HG03064 (cell line): Measurements from ENCODE around the gene INTS6.

ENCODE experiments used
- ATAC-seq: cut with Tn5 transposase; IDR thresholded peaks from one replicate; pipeline ENCODE4 v1.9.1; 2021; ENCODE audit warnings: low read depth; ENCODE audit not compliant: unreplicated experiment

Gene INTS6

GRCh38 chr13:51455532-51455931 lies 2.7 kb upstream of the INTS6 start:
- ATAC-seq: no peak

GRCh38 chr13:51453959-51454703 lies 1.3 kb upstream of the INTS6 start:
- no peak for ATAC-seq

- peak; percentile 35 for ATAC-seq
Measured at GRCh38 chr13:51453207-51453958, 547 bp upstream of the INTS6 start.

GRCh38 chr13:51451467-51452360 lies 1.1 kb downstream of the INTS6 start:
- ATAC-seq: peak; percentile 24

- ATAC-seq: no peak
Measured at GRCh38 chr13:51451134-51451466, 1.7 kb downstream of the INTS6 start.

GRCh38 chr13:51449018-51449417 lies 3.8 kb downstream of the INTS6 start:
- ATAC-seq: no peak

- no peak for ATAC-seq
Measured at GRCh38 chr13:51444922-51445321, 7.9 kb downstream of the INTS6 start.

- ATAC-seq: no peak
Measured at GRCh38 chr13:51440381-51440780, 12.5 kb downstream of the INTS6 start.

- no peak for ATAC-seq
Measured at GRCh38 chr13:51437550-51438127, 15.2 kb downstream of the INTS6 start.

- no peak for ATAC-seq
Measured at GRCh38 chr13:51435002-51435578, 17.7 kb downstream of the INTS6 start.

- no peak for ATAC-seq
Measured at GRCh38 chr13:51432576-51432975, 20.3 kb downstream of the INTS6 start.

- no peak for ATAC-seq
Measured at GRCh38 chr13:51426982-51427381, 25.9 kb downstream of the INTS6 start.

- ATAC-seq: no peak
Measured at GRCh38 chr13:51425410-51426042, 27.3 kb downstream of the INTS6 start.

GRCh38 chr13:51423766-51424165 lies 29.1 kb downstream of the INTS6 start:
- no peak for ATAC-seq

GRCh38 chr13:51422484-51422883 lies 30.4 kb downstream of the INTS6 start:
- ATAC-seq: no peak

GRCh38 chr13:51420681-51421490 lies 31.9 kb downstream of the INTS6 start:
- ATAC-seq: no peak

GRCh38 chr13:51419001-51419636 lies 33.7 kb downstream of the INTS6 start:
- ATAC-seq: no peak

GRCh38 chr13:51417716-51418115 lies 35.1 kb downstream of the INTS6 start:
- ATAC-seq: no peak

GRCh38 chr13:51416107-51416506 lies 36.7 kb downstream of the INTS6 start:
- no peak for ATAC-seq
